DND-41 (cell line): ENCODE results near the gene AP2A1.

Experiments
- ATAC-seq: fragments of 200-7000 bp; cut with Tn5 transposase; 3 replicates; pipeline ENCODE4 v1.9.1; 2021; ENCODE audit warnings: low read depth; ENCODE audit not compliant: insufficient read depth
- DNase-seq: peaks from one replicate; pipeline ENCODE4 v3.0.0-alpha.2; 2020
- H2AFZ ChIP-seq: 2 replicates; pipeline ENCODE4 v1.6.0; 2012; ENCODE audit warnings: low read depth, low read length
- H3K27ac ChIP-seq: 2 replicates; pipeline ENCODE4 v1.5.1; 2012; ENCODE audit warnings: low read length, inconsistent platforms
- H3K27me3 ChIP-seq: fragments of 200-600 bp; sonication (generic); 2 replicates; pipeline ENCODE4 v1.6.0; 2012; ENCODE audit warnings: low read length, mild to moderate bottlenecking, inconsistent platforms; ENCODE audit not compliant: insufficient read depth, poor library complexity
- H3K36me3 ChIP-seq: 2 replicates; pipeline ENCODE4 v1.5.1; 2012; ENCODE audit warnings: low read length, inconsistent platforms; ENCODE audit not compliant: insufficient read depth
- H3K4me1 ChIP-seq: 2 replicates; pipeline ENCODE4 v1.5.1; 2012; ENCODE audit warnings: mild to moderate bottlenecking, low read length; ENCODE audit not compliant: insufficient read depth
- H3K4me2 ChIP-seq: 2 replicates; pipeline ENCODE4 v1.6.0; 2012; ENCODE audit warnings: mild to moderate bottlenecking, moderate library complexity, low read length, inconsistent platforms; ENCODE audit not compliant: insufficient read depth
- H3K4me3 ChIP-seq, 2 experiments: fragments of 200-600 bp in 1 of 2; shearing (Covaris generic) in 1 of 2; 2 replicates each; pipeline ENCODE4 v1.5.1; 2012 to 2016; ENCODE audit warnings: inconsistent platforms in 2 of 2, low read length in 2 of 2, mild to moderate bottlenecking in 2 of 2, low read depth in 1 of 2, moderate library complexity in 1 of 2
- H3K79me2 ChIP-seq: 2 replicates; pipeline ENCODE4 v1.6.0; 2012; ENCODE audit warnings: low read length, inconsistent platforms; ENCODE audit not compliant: insufficient read depth
- H3K9ac ChIP-seq: 2 replicates; pipeline ENCODE4 v1.6.0; 2012; ENCODE audit warnings: low read depth, mild to moderate bottlenecking, inconsistent platforms, low read length, moderate library complexity
- H3K9me3 ChIP-seq: 2 replicates; pipeline ENCODE4 v1.5.1; 2012; ENCODE audit warnings: low read length, moderate library complexity, mild to moderate bottlenecking, inconsistent platforms; ENCODE audit not compliant: insufficient read depth, severe bottlenecking
- H4K20me1 ChIP-seq: 2 replicates; pipeline ENCODE4 v1.6.0; 2012; ENCODE audit warnings: low read length; ENCODE audit not compliant: insufficient read depth
- EZH2 ChIP-seq: IDR thresholded peaks from 3 replicates; pipeline ENCODE4 v1.6.1; 2012; ENCODE audit warnings: borderline replicate concordance, low read depth, mild to moderate bottlenecking, moderate library complexity, low read length, inconsistent platforms; ENCODE audit not compliant: severe bottlenecking
- TF ChIP-seq, protein P1 (sequence below): IDR thresholded peaks from 2 replicates; pipeline ENCODE4 v1.5.1; 2012; ENCODE audit warnings: borderline replicate concordance, low read length, moderate library complexity, mild to moderate bottlenecking; ENCODE audit not compliant: poor library complexity, severe bottlenecking; ENCODE audit errors: extremely low read depth

Gene AP2A1

DNA sequence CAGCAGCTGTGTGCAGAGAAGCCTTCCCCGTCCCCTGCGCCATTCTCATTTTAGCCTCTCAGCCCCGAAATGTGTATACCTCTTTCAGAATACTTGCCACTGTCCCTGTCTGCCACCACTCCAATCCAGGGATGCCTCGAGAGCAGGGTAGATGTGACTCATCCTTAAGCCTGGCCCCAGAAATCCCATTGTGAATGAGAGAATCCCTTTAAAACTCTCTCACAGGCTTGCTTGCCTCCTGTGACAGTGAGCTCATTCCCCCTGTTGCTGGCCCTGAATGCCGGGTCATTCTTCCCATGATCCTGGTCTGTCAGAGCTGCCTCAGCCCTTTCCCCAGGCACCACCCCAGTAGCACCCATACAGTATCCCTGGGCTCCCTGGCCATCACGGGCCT is 9.6 kb downstream of the AP2A1 start:
- Histone ChIP-seq H3K9me3 (no peaks in the 10 kb centered on the region), H3K4me1 (no peaks in the 10 kb centered on the region), H3K36me3 (peaks cover 19% of the 10 kb centered on the region), H3K27me3 (no peaks in the 10 kb centered on the region), H4K20me1 (peaks cover 17% of the 10 kb centered on the region), H3K4me3 (no peak overlapping the region), H3K4me2 (no peak overlapping the region), H3K79me2 (peaks cover 38% of the 10 kb centered on the region), H2AFZ (no peak overlapping the region), H3K27ac (no peak overlapping the region), H3K9ac (no peak overlapping the region)
- no peak for DNase-seq
- TF ChIP-seq, protein P1, sequence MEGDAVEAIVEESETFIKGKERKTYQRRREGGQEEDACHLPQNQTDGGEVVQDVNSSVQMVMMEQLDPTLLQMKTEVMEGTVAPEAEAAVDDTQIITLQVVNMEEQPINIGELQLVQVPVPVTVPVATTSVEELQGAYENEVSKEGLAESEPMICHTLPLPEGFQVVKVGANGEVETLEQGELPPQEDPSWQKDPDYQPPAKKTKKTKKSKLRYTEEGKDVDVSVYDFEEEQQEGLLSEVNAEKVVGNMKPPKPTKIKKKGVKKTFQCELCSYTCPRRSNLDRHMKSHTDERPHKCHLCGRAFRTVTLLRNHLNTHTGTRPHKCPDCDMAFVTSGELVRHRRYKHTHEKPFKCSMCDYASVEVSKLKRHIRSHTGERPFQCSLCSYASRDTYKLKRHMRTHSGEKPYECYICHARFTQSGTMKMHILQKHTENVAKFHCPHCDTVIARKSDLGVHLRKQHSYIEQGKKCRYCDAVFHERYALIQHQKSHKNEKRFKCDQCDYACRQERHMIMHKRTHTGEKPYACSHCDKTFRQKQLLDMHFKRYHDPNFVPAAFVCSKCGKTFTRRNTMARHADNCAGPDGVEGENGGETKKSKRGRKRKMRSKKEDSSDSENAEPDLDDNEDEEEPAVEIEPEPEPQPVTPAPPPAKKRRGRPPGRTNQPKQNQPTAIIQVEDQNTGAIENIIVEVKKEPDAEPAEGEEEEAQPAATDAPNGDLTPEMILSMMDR = no peak
- no peak for TF ChIP-seq EZH2
- no peak for ATAC-seq

DNA sequence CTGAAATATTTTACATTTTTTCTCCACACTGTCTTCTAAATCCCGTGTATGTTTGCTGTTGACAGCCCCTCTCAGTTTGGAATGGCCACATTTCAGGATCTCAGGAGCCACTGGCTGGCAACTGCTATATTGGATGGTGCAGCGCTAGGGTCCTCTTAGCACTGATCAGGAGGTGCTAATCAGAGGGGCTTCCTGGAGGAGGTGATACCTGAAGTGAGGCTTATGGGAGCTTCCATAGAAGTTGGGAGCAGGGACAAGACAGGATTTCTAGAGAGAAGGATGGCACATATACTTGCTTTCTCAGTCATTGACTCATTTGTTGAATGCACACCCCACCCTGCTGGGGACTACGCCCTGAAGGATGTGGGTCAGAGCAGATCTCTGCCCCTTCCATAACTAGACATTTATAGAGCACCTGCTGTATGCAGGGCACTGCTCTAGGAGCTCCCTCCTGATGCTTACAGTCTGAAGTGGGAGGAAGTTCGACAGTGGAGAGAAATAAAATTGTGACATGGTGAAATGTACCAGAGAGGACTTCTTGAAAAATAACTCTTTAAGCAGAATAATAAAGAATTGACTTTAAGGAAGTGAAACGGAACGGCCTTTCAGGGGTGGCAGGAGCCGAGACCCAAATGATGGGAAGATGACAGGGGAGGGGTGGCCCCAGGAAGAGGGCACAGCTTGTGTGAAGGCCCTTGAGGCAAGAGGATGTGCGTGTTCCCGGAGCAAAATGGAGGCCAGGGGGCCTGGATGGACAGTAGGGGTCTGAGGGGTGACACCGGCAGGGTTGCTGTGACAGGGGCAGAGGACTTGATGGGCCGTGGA is 13.1 kb downstream of the AP2A1 start:
- ATAC-seq (no peak), DNase-seq (no peak)
- H3K9me3 ChIP-seq = no peaks in the 10 kb centered on the region
- H2AFZ ChIP-seq = no peak overlapping the region
- no peak overlapping the region for H3K27ac ChIP-seq
- H3K9ac ChIP-seq = no peak overlapping the region
- peaks cover 31% of the 10 kb centered on the region for H3K36me3 ChIP-seq
- no peak for TF ChIP-seq EZH2
- TF ChIP-seq, protein P1 = no peak
- no peak overlapping the region for H3K4me3 ChIP-seq
- no peaks in the 10 kb centered on the region for H3K4me1 ChIP-seq
- no peak overlapping the region for H3K4me2 ChIP-seq
- peaks cover 15% of the 10 kb centered on the region for H3K79me2 ChIP-seq
- H3K27me3 ChIP-seq = no peaks in the 10 kb centered on the region
- H4K20me1 ChIP-seq = peaks cover 7% of the 10 kb centered on the region

DNA sequence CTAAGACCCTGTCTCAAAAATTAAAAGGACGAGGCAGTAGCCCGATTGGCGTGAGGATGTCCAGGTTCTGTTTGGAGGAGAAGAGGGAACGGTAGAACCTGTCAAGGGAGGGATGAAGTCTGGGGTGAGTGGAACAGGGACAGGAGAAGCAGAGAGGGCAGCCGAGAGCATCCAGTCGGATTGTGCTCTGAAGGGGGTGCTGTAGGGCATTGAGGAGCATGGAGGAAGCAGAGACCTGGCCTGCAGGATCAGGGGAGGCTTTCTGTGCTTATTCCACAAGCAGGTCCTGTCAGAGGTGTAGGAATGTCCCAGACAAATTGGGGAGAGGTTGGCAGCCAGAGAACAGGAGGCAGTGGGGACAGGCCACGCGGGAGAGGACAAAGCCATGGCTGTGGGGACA is 14.1 kb downstream of the AP2A1 start:
- DNase-seq = no peak
- Histone ChIP-seq H3K4me1 (no peaks in the 10 kb centered on the region), H3K27ac (no peak overlapping the region), H3K27me3 (no peaks in the 10 kb centered on the region), H3K79me2 (peaks cover 9% of the 10 kb centered on the region), H3K4me2 (no peak overlapping the region), H3K36me3 (peaks cover 33% of the 10 kb centered on the region), H3K9me3 (no peaks in the 10 kb centered on the region), H4K20me1 (0 out of 2 replicates have a peak, but pooled peaks cover 3% of the 10 kb centered on the region), H3K4me3 (no peak overlapping the region), H3K9ac (no peak overlapping the region), H2AFZ (no peak overlapping the region)
- TF ChIP-seq EZH2 = no peak
- TF ChIP-seq, protein P1 = no peak
- ATAC-seq = no peak
